ENCODE measurements around the gene FAM3D. TPM values are rescaled to one million over a fixed set of nuclear protein-coding genes. Genes with fewer than 3 reads are reported as not detected.
A peak's percentile ranks its signal among the peaks of the same experiment; 100 is the strongest.

Gene FAM3D
- total RNA-seq, 1 donor from 2014 or later, result 134 TPM

DNA sequence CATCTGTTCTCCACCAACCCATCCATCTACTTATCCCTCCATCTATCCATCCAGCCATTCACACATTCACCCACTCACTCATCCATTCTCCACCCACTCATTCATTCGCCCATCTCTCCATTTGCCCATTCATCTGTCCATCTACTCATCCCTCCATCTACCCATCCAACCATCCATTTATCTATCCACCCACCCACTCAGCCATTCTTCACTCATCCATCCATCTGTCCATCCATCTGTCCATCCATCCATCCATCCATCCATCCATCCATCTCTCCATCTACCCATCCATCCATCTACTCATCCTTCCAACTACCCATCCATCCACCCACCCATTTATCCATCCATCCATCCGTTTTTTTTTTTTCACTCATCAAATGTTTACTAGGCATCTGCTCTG lies 13.9 kb downstream of the FAM3D start:
- ATAC-seq, result no peak

DNA sequence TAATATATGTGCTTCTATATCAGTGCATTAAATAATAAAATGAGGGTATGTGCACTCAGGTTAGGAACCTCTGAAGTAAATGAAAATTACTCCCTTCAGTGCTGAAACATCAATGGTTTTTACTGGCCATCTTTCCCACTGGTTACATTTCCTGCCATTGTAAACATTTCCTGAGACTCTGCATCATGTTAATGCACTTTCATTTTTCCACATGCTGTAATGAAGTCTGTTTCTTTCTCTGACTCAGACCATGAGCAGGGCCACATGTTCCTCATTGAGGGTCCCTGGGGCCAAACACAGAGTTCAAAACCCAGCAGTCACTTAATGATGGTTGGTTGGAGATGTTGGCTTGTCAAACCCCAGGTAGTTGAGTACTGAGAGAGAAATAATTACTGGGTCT lies 15.3 kb downstream of the FAM3D start:
- no peak for ATAC-seq

- peak; percentile 67 for ATAC-seq
These were observed 19.0 kb downstream of the FAM3D start for GRCh38 chr3:58647381-58648141.

GRCh38 chr3:58646503-58646902 lies 20.1 kb downstream of the FAM3D start:
- ATAC-seq, result no peak

DNA sequence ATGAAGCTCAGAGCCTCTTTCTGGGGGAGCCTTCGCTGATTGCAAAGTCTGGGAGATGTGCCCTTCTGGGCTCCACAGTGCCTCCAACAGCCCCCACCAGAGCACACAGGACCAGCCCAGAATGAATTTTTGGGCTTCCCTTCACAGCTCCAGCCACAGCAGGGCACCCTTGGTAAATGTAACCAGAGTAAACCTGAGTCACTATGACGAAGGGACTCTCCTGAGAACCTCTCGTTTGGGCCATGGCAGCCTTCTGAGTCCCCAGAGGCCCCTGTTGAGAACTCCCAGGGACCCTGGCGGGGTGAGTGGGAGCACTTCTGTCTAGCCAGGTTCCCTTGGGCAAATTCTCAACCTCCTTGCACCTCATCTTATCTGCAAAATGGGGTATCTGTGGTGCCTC lies 20.8 kb downstream of the FAM3D start:
- no peak for ATAC-seq

DNA sequence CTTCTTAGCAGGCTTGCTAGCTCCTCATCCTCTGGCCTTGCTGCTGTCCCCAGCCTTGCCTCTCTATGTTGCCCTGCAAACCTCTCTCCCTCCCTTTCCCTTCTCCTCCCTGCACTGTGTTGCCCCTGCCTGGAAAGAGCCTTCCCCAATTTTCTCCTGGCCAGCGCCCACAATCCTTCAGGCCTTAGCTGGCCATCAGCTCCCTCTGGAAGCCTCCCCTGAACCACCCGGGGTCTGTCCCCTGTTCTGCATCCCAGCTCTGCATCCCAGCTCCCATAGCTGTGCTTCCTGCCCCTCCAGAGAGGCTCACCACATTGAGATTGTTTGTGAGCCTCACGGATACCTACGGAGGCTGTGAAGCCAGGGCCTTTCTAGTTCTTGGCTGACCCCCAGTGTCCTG lies 23.7 kb downstream of the FAM3D start:
- ATAC-seq, result no peak

DNA sequence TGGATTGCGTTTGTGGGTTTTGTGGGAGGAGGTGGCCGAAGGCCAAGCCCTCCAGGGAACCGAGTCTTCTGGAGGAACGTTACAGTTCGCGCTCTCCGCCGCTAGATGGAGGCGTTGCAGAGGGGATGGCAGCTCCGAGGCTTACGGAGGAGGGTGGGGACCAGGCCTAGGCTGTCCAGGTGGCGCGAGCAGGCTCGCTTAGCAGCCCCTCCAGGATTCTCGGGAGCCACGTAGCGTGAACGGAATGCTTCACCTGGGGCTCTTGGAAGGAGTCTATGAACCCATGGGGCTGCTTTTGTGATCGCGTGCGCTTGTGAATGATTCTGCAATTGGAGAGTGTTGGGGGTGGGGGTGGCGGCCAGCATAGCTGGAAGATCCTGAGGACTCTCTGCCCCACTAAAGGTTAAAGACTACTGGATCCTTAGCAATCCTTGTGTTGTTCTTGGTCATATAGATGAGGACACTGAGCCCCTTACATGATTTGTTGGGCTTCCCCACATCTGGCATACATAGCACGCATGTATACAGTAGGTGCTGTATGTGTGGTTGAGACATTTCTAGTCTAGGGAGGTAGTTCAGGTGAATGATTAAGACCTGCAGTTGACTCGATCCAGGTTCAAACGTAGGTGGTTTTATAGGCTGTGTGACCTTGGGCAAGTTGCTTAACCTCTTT lies 25.7 kb downstream of the FAM3D start:
- peak; percentile 82 for ATAC-seq

DNA sequence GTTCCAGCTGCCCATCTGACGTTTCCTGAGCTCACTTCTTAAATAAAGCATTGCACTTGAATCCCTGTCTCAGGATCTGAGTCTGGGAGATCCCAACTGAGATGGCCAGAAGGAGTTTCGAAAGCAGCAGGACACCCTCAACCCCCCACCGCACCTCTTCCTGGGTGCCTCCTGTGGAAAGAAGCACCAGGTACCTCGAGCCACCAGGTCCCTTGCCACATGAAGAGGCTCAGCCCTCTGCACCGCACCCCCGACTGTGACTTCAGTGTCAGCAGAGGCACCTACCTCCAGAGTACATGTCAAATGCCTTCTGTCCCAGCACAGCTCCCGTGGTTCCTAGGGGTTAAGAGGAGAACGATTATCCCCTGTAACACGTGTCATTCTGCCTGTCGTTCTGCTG lies 26.7 kb downstream of the FAM3D start:
- ATAC-seq, result no peak

- no peak for ATAC-seq
These were observed 27.6 kb downstream of the FAM3D start for GRCh38 chr3:58639001-58639400.

- no peak for ATAC-seq
These were observed 28.0 kb downstream of the FAM3D start for GRCh38 chr3:58638591-58638990.

- ATAC-seq, result no peak
These were observed 29.1 kb downstream of the FAM3D start for GRCh38 chr3:58637509-58637908.

- ATAC-seq, result no peak
These were observed 30.9 kb downstream of the FAM3D start for GRCh38 chr3:58635371-58636285.

DNA sequence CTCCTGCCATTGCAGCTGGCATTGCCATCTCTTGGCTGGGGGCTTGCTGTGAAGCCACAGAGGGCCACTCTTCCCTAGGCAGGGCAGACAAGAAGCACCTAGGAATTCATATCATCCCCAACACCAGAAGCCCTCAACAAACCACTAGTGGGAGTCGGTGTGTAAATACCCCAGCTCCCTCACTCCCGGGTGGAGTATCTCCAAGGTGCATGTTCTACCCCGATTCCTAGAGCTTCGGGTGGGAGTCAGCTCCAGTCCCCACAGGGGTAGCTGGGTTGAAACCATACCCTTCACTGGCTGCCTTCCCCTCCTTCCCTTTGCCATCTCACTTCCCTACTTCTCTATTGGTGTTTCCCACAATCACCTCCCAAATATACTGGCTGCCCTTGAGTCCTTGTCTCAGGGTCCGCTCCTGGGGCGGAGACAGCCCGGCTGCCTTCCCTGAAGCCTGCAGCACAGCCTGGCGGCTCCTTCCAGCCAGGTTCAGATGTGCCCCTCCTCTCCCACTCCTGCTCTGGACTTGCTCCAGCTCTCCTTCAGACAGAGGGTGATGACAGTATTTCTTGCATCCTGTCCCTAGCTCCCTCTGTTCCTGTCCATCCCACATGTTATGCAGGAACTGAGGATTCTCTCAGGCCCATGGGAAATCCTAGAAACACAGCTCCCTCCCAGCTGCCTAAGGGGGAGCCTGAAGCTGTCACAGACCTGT lies 33.3 kb downstream of the FAM3D start:
- ATAC-seq, result no peak

DNA sequence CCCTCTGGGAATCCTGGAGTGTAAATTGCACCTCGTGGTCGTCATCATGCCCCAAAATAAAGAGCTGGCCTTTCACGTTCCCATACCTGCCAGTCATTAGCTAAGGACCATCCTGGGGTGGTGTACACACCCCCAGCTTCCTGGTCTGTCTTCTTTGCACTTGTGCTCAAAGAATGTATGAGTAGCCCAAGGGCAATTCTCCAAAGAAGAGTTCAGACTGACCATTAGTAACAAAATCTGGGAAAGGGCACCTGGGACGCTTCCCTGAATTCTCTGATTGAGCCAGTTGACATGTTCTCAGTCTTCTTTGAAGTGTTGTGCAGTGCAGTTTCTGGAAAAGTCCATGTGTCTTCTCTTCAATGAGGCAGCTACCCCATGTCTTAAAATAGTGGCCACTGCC lies 34.8 kb downstream of the FAM3D start:
- no peak for ATAC-seq

DNA sequence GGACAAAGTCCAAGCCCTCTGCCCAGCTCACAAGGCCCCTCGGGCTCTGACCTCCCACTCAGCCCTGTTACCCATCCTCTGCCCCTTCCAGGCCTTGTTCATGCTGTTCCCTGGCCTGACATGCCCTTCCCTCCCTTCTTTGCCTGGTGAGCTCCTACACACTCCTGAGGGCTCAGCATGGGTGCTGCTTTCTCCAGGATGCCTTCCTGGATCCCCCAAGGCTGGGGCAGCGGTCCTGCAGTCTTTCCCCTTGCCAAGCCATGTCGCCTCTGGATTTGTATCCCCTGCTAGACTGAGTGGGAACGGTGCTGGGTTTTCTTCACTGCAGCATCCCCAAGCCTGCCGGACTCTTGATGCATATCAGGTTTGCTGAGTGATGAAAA lies 35.9 kb downstream of the FAM3D start:
- no peak for ATAC-seq

DNA sequence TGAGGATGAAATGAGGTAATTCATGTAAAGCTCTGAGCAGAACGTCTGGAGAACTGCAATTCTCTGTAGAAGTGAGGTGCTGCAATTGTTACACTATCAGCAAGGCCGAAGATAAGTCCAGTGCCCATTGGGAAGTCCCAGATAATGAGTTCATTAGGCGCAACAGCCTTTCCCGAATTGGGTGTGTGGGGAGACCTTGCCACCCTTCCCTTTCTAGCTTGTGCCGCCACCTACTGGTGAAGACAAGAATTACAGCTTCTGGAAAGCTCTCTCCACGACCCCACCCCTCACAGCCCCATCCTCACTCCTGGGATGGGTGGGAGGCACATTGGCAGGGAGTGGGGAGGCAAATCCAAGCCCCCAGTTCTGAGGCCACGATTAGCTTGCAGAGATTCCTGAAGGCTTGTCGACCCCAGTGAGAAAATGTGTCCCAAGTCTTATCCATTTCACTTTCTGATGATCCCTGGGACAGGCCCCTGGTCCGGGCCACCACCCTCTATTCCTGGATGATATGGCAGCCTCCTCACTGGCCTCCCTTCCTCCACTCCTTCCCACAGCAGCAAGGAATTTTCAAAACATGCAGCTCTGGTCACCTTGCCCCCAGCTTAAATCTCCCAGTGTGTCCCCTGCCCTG lies 36.4 kb downstream of the FAM3D start:
- peak; percentile 59 for ATAC-seq

GRCh38 chr3:58629629-58630028 lies 36.9 kb downstream of the FAM3D start:
- no peak for ATAC-seq

DNA sequence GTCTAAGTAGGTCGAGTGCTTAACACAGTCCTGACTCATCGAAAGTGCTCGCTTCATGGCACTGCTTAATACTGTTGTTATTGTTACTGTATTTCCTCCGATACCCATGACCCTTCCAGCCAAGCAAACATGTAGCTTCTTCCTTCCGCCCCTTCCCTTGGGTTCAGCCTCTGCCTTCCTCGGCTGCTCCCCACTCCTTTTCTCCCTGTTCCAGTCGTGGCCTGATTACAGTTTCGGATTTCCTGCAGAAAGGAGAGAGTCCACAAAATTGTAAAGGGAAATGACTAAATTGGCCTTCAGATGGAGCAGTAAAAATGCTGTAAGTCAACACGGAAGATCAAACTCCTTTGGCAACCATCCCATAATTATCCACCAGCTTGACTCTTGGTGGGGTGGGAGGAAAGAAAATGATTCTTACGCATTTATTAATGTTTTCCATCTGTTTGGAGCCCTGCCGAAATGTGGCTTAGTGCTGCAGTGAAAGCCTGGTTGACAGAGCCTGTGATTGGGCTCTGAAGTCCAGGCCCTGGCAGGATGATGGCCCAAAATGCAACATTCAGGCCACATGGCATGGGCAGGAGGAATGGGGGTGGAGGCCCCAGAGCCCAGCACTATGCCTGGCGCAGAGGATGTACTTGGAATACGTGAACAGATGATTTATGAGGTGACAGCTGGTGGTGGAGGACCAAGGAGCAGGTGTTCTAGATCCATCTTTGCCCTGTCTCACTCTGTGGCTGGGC lies 37.6 kb downstream of the FAM3D start:
- no peak for ATAC-seq

DNA sequence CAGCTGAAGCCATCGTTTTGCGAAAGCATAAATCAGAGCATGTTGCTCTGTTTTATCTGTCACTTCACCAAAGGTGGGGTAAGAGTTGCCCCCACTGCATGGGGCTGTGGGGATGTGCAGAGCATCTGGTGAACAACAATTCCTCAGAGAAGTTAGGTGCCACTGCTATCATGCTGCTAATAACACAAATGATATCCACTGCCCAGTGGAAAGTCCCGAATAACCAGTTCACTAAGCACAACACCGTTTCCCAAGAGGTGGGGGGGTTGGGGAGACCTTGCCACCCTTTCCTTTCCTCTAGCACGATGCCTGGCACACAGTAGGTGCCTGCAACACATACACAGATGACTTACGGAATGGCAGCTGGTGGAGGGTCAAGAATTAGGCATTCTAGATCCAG lies 38.6 kb downstream of the FAM3D start:
- no peak for ATAC-seq

DNA sequence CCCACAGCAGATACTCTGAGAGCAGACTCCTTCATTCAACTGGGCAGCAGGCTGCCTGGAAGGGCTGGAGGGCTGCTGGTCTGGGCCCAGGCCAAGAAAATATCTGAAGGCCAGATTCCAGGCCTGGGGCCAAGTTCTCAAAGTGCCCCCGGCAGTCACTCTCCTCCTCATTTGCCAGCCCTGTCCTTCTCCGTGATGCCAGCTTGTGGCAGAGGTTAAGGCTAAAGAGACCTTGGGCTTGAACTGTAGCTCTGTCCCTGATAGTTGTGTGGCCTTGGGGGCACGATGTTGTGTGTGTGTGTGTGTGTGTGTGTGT lies 39.0 kb downstream of the FAM3D start:
- no peak for ATAC-seq

- no peak for ATAC-seq
These were observed 39.6 kb downstream of the FAM3D start for GRCh38 chr3:58626841-58627569.
